Coronary artery (tissue), 2 donors: Measurements from ENCODE around the gene SPECC1L.

Experiments used
- DNase-seq: peaks from one replicate; pipeline ENCODE4 v3.0.0-alpha.2; 2017; ENCODE audit warnings: low spot score
- H3K27ac ChIP-seq, 2 donors: fragments of 200-600 bp; sonication (generic); one replicate each; pipeline ENCODE4 v1.5.1; 2016 to 2019
- H3K4me3 ChIP-seq: fragments of 200-600 bp; sonication (generic); 2 replicates; pipeline ENCODE4 v1.5.1; 2016; ENCODE audit warnings: mild to moderate bottlenecking, moderate library complexity
- CTCF ChIP-seq: fragments of 200-600 bp; sonication (generic); IDR thresholded peaks from one replicate; pipeline ENCODE4 v1.5.1; 2019; ENCODE audit warnings: antibody characterized with exemption

SPECC1L gene

DNA sequence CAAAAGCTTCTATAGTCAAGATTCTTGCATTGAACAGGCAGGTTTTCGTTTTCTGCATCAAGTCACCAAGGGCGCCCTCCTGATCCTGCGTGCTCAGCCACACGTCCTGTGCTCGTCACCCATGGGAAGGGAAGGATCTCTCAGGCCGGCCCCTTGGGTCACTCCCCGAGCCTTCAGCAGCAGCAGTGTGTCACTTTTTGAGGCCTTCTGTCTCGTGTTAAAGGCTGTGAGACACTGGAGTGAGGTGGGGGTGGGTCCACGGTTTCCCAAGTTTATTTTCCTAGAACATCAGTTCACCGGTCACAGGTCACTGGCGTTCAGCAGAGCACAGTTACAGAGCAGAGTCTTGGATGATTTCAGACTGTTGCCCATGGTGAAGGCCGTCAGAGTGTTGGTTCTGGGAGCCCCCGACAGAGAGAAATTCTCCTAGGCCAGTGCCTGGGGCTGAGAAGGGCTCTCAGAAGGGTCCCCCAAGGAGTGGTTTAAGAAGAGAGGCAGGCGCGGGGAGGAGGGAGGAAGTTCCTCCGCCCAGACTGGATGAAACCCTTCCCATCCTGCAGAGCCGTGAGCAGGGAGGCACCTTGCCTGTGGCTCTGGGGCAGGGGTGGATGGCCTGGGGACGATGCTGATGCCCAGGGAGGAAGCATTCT, 143.2 kb downstream of the SPECC1L start:
- no peak for DNase-seq
- Histone ChIP-seq H3K4me3 (no peak overlapping the region), H3K27ac (no peak overlapping the region)
- TF ChIP-seq CTCF, result no peak

DNA sequence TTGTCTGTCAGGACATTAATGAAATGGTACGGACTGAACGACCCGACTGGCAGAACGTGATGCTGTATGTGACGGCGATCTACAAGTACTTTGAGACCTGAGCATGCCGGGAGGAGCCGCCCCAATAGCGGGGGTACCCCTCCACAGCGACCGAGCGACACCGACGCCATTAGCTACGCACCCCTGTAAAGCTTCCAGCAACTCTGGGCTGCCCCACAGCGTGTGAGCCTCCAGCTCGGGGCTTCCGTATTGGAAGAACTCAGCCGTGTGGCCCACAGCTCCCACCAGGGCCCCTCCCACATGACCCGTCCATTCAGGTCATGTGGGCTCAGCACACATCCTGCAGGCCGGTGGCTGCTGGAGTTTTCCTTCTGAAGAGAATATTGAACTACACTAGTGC, 143.9 kb downstream of the SPECC1L start:
- no peak for DNase-seq
- TF ChIP-seq CTCF, result no peak
- Histone ChIP-seq H3K27ac (no peak overlapping the region), H3K4me3 (no peak overlapping the region)

DNA sequence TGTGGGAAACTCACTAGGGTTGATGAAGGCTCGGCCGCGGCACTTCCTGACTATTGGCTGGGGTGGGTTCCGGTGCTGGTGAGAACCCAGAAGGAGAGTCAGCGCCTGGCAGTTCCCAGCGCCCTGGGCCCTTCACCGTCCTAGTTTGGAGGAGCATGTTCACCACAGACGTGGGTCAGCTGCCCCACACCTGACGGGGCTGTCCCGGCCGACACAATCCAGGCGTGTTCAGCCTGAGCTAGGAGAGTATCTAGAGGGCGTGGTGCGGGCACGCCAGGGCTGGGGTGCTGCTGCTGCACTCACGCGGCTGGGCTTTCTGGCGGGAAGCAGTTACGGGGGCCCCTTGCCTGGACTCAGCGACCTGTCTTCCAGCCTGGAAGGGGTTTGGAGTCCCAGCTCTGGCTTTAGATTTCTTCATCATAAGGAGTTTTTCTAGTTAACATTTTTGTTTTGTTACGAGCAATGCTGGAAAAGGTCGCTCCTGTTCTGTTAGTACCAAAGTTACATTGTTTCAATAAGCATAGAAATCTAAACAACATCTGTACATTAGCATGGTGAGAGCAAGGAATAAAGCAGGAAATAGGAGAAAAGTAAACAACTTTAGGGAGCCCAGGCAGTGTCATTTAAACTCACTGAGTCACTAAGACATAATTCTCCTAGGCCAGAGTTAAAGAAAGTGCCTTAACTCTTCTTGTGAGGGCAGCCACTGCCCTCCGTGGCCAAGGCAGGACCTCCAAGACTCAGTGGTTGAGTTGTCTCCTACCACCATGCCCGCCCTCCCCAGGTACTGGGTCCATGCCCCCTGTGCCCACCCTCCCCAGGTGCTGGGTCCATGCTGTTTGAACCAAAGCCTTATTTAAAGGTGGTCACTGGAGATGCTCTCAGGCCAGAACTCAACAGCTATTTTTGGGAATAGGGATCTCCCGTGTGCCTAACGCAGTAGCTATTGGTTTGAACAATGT, 144.6 kb downstream of the SPECC1L start:
- Histone ChIP-seq H3K27ac (no peak overlapping the region), H3K4me3 (no peak overlapping the region)
- TF ChIP-seq CTCF, result no peak
- no peak for DNase-seq

DNA sequence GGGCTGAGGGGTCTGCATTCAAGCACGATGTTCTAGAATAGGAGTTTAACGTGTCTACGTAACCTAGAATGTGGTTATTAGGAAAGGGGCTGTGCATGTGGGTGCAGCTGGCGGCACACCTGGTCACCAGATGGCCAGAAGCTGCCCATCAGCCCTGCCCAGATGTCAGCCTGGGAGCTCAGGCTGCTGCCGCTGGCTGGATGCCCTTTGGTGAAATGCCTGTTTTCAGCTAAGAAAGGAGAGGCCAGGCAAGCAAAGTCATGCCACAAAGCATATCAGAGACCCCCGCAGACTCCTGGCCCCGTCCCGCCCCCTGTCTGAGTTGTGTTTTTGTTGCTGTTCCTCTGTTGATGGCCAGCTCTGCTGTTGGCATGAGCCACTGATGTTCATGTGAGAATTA, 145.5 kb downstream of the SPECC1L start:
- no peak for TF ChIP-seq CTCF
- DNase-seq, result no peak
- no peak overlapping the region for H3K27ac ChIP-seq
- no peak overlapping the region for H3K4me3 ChIP-seq

DNA sequence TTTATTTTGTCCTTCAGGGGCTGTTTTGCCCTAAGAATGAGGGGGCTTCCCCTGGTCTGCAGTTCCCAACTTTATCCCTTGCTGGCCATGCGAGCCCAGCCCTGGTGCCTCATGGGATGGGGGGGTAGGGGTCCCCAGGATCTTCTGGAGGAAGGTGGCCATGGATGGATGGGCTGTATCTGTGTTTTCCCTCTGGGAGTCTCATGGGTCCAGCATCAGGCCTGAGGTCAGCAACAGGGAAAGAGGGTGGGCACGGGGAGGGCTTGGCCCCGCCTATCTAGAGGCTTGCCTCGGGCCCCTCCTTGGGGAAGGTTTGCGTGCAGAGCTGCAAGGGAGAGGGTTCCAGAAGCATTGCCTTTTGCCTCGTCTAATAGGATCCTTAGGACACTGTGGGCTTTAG, 146.0 kb downstream of the SPECC1L start:
- DNase-seq, result no peak
- no peak overlapping the region for H3K4me3 ChIP-seq
- no peak overlapping the region for H3K27ac ChIP-seq
- no peak for TF ChIP-seq CTCF

DNA sequence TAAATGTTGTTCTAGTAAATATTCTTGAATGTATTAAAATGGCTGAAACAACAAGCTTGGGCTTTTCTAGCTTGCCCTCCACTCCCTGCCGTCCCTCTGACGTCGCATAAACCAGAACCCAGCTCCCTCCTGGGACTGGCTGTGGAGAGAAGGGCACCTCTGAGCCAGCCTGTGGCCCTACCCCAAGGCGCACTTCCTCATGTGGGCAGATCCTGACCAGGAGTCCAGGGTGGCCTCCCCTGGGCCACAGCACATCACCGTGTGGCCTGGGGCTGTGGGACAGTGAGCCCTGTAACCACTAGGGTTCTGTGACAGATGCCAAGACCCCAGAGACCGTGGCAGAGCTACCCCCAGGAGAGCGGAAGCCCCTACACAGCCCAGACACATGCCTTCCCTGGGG, 146.6 kb downstream of the SPECC1L start:
- no peak for TF ChIP-seq CTCF
- no peak overlapping the region for H3K27ac ChIP-seq

More for the DNA sequence above, 146.6 kb downstream of the SPECC1L start:
- no peak overlapping the region for H3K4me3 ChIP-seq
- no peak for DNase-seq
